ENCODE results near the gene ECHDC3.

Gene ECHDC3

GRCh38 chr10:11756766-11757315 lies 14.7 kb downstream of the ECHDC3 start:
- H3K9ac ChIP-seq (ENCODE audit: low read length) = peak overlapping the region; percentile 61
- no peak overlapping the region for H3K4me3 ChIP-seq (ENCODE audit: insufficient read depth in 1 of 2, low read depth in 1 of 2, low read length in 2 of 2)
- H2BK12ac ChIP-seq (ENCODE audit: low read length in 2 of 2) = no peak overlapping the region
- H3K79me1 ChIP-seq (replicated peaks; ENCODE audit: low read length, poor library complexity, severe bottlenecking) = no peaks in the 10 kb centered on the region
- H3K4me2 ChIP-seq (ENCODE audit: low read length, poor library complexity, severe bottlenecking) = no peak overlapping the region
- 82% methylated on average over 6 of the region's 11 CpGs for WGBS
- H2BK5ac ChIP-seq (ENCODE audit: low read depth, low read length, poor library complexity, severe bottlenecking) = no peak overlapping the region
- no peak overlapping the region for H3K27ac ChIP-seq (ENCODE audit: low read length, poor library complexity, severe bottlenecking)
- no peak overlapping the region for H3K14ac ChIP-seq (ENCODE audit: low read length in 2 of 2)
- no peak overlapping the region for H4K8ac ChIP-seq (ENCODE audit: low read length)
- H3K23ac ChIP-seq (ENCODE audit: low read length in 2 of 2) = no peak overlapping the region
- no peak overlapping the region for H4K91ac ChIP-seq (ENCODE audit: low read length)
- no peak overlapping the region for H2AFZ ChIP-seq (ENCODE audit: low read depth, low read length)
- no peak overlapping the region for H3K4ac ChIP-seq (ENCODE audit: low read depth in 1 of 2, low read length in 2 of 2)
- peaks cover 0 to 17% of the 10 kb centered on the region in 2 experiments for H3K27me3 ChIP-seq (ENCODE audit: control insufficient read depth in 1 of 2, insufficient read depth in 1 of 2, low read length in 2 of 2)
- no peaks in the 10 kb centered on the region for H3K9me3 ChIP-seq (ENCODE audit: control insufficient read depth, low read length)
- H3K36me3 ChIP-seq (ENCODE audit: control insufficient read depth in 1 of 2, insufficient read depth in 2 of 2, low read depth in 1 of 2, low read length in 2 of 2) = no peaks in the 10 kb centered on the region
- no peak overlapping the region for H3K18ac ChIP-seq (ENCODE audit: low read depth in 1 of 2, low read length in 2 of 2)
- H2AK5ac ChIP-seq (ENCODE audit: low read length, severe bottlenecking) = no peak overlapping the region
- no peak overlapping the region for H2BK120ac ChIP-seq (ENCODE audit: low read depth, low read length)
- DNase-seq = no peak
- H3K4me1 ChIP-seq (ENCODE audit: control insufficient read depth, insufficient read depth, low read depth, low read length) = peaks cover 2% of the 10 kb centered on the region
- H2BK15ac ChIP-seq (ENCODE audit: low read depth, poor library complexity, severe bottlenecking) = no peak overlapping the region

DNA sequence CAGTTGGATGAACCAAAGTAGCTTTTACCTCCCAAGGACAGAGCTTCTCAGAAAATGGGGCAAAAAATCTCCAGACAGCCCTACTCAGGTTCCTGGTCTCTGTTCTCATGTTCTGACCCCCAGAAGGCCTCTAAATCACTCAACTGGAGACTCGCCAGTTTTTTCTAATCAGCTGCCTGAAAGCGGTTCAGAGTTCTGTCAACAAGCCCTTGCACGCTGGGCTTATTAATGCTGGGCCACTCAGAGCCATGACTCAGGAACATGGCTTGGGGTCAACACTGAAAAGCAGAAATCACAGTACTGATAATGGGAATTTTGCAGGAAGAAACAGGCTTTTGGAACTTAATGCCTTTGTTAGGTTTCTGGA lies 15.3 kb downstream of the ECHDC3 start:
- peak overlapping the region; percentile 35 for H2BK15ac ChIP-seq (ENCODE audit: low read depth, poor library complexity, severe bottlenecking)
- H2AK5ac ChIP-seq (ENCODE audit: low read length, severe bottlenecking) = no peak overlapping the region
- no peak overlapping the region for H2BK12ac ChIP-seq (ENCODE audit: low read length in 2 of 2)
- no peaks in the 10 kb centered on the region for H3K36me3 ChIP-seq (ENCODE audit: control insufficient read depth in 1 of 2, insufficient read depth in 2 of 2, low read depth in 1 of 2, low read length in 2 of 2)
- DNase-seq = peak; percentile 88
- no peak overlapping the region for H2AFZ ChIP-seq (ENCODE audit: low read depth, low read length)
- no peak overlapping the region for H4K8ac ChIP-seq (ENCODE audit: low read length)
- H2BK5ac ChIP-seq (ENCODE audit: low read depth, low read length, poor library complexity, severe bottlenecking) = no peak overlapping the region
- no peaks in the 10 kb centered on the region for H3K79me1 ChIP-seq (replicated peaks; ENCODE audit: low read length, poor library complexity, severe bottlenecking)
- H3K27ac ChIP-seq (ENCODE audit: low read length, poor library complexity, severe bottlenecking) = peak overlapping the region; percentile 6
- peak overlapping the region in 1 of 2 experiments; percentile 41 for H3K18ac ChIP-seq (ENCODE audit: low read depth in 1 of 2, low read length in 2 of 2)
- H3K4me2 ChIP-seq (ENCODE audit: low read length, poor library complexity, severe bottlenecking) = no peak overlapping the region
- H3K14ac ChIP-seq (ENCODE audit: low read length in 2 of 2) = no peak overlapping the region
- peak overlapping the region in 1 of 2 experiments; percentile 9 for H3K4me3 ChIP-seq (ENCODE audit: insufficient read depth in 1 of 2, low read depth in 1 of 2, low read length in 2 of 2)
- H3K23ac ChIP-seq (ENCODE audit: low read length in 2 of 2) = no peak overlapping the region
- peaks cover 0 to 17% of the 10 kb centered on the region in 2 experiments for H3K27me3 ChIP-seq (ENCODE audit: control insufficient read depth in 1 of 2, insufficient read depth in 1 of 2, low read length in 2 of 2)
- H2BK120ac ChIP-seq (ENCODE audit: low read depth, low read length) = no peak overlapping the region
- H4K91ac ChIP-seq (ENCODE audit: low read length) = no peak overlapping the region
- no peak overlapping the region for H3K4ac ChIP-seq (ENCODE audit: low read depth in 1 of 2, low read length in 2 of 2)
- 19% methylated on average over 3 of the region's 3 CpGs for WGBS
- H3K4me1 ChIP-seq (ENCODE audit: control insufficient read depth, insufficient read depth, low read depth, low read length) = peaks cover 2% of the 10 kb centered on the region
- H3K9ac ChIP-seq (ENCODE audit: low read length) = peak overlapping the region; percentile 61
- no peaks in the 10 kb centered on the region for H3K9me3 ChIP-seq (ENCODE audit: control insufficient read depth, low read length)

DNA sequence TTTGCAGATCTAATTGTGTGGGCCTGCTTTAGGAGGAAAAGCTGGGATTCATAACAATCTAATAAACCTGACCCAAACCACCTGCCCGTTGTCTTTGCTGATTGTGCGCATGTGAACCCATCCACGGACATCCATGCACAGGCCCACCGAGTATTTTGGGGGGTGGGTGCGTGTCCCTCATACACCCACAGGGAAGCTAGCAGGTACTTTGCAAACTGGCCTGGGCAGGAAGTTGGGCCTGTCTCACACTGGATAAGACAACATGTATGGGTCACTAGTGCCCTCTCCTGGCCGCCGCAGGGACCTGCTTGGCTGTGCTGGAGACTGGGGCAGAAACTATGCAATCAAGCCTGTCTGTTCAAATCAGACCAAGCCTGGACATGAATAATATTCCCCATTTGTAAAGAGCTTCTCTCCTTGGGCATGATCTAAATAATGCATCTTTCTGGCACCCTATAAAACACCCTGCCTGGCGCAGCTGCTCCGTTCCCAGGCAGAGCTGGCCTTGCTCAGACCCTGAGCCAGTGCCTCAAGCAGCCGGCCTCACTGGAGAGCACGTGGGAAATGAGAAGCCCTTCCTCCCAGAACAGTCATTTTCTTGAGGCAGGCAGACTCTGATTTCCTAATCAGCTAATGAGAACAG lies 15.8 kb downstream of the ECHDC3 start:
- DNase-seq = peak; percentile 83
- H2BK5ac ChIP-seq (ENCODE audit: low read depth, low read length, poor library complexity, severe bottlenecking) = no peak overlapping the region
- peak overlapping the region in 1 of 2 experiments; percentile 9 for H3K4me3 ChIP-seq (ENCODE audit: insufficient read depth in 1 of 2, low read depth in 1 of 2, low read length in 2 of 2)
- peak overlapping the region; percentile 80 for H4K91ac ChIP-seq (ENCODE audit: low read length)
- no peak overlapping the region for H3K23ac ChIP-seq (ENCODE audit: low read length in 2 of 2)
- H3K36me3 ChIP-seq (ENCODE audit: control insufficient read depth in 1 of 2, insufficient read depth in 2 of 2, low read depth in 1 of 2, low read length in 2 of 2) = no peaks in the 10 kb centered on the region
- H3K27me3 ChIP-seq (ENCODE audit: control insufficient read depth in 1 of 2, insufficient read depth in 1 of 2, low read length in 2 of 2) = peaks cover 0 to 17% of the 10 kb centered on the region in 2 experiments
- no peak overlapping the region for H3K14ac ChIP-seq (ENCODE audit: low read length in 2 of 2)
- H3K4me2 ChIP-seq (ENCODE audit: low read length, poor library complexity, severe bottlenecking) = no peak overlapping the region
- H3K9ac ChIP-seq (ENCODE audit: low read length) = peak overlapping the region; percentile 61
- no peaks in the 10 kb centered on the region for H3K79me1 ChIP-seq (replicated peaks; ENCODE audit: low read length, poor library complexity, severe bottlenecking)
- H3K27ac ChIP-seq (ENCODE audit: low read length, poor library complexity, severe bottlenecking) = no peak overlapping the region
- peak overlapping the region; percentile 77 for H4K8ac ChIP-seq (ENCODE audit: low read length)
- peaks cover 2% of the 10 kb centered on the region for H3K4me1 ChIP-seq (ENCODE audit: control insufficient read depth, insufficient read depth, low read depth, low read length)
- WGBS = 21% methylated on average over 11 of the region's 11 CpGs
- no peak overlapping the region for H2AFZ ChIP-seq (ENCODE audit: low read depth, low read length)
- H3K9me3 ChIP-seq (ENCODE audit: control insufficient read depth, low read length) = no peaks in the 10 kb centered on the region
- H2BK15ac ChIP-seq (ENCODE audit: low read depth, poor library complexity, severe bottlenecking) = peak overlapping the region; percentile 35
- no peak overlapping the region for H3K4ac ChIP-seq (ENCODE audit: low read depth in 1 of 2, low read length in 2 of 2)
- H3K18ac ChIP-seq (ENCODE audit: low read depth in 1 of 2, low read length in 2 of 2) = peak overlapping the region in 1 of 2 experiments; percentile 64
- H2BK120ac ChIP-seq (ENCODE audit: low read depth, low read length) = peak overlapping the region; percentile 11
- no peak overlapping the region for H2AK5ac ChIP-seq (ENCODE audit: low read length, severe bottlenecking)
- H2BK12ac ChIP-seq (ENCODE audit: low read length in 2 of 2) = peak overlapping the region in 1 of 2 experiments; percentile 59

DNA sequence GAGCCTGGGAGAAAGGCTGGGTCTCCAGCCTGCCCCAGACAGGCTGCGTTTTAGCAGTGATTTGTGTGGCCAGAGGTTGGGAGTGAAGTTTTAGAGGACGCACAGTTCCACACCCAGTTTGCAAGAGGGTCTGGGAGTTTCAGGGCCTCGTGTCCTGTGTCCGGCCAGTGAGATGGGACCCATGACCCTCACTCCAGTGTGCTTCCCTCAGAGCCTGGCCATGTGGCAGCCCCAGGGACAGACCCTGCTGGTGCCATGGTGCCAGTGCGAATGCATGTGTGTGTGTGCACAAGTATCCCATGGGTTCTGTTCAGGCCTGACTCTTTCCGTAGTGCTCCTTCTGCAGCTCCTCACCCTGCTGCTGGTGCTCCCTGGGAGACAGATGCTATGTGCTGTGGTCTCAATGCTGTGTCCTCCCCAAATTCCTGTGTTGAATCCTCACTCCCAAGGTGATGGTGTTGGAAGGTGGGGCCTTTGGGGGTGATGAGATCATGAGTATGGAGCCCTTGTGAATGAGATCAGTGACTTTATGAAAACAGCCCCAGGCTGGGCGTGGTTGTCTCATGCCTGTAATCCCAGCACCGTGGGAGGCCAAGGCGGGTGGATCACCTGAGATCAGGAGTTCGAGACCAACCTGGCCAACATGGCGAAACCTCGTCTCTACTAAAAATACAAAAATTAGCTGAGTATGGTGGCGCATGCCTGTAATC lies 16.5 kb downstream of the ECHDC3 start:
- Histone ChIP-seq H3K23ac (ENCODE audit: low read length in 2 of 2) (no peak overlapping the region), H4K8ac (ENCODE audit: low read length) (peak overlapping the region; percentile 75), H3K4me1 (ENCODE audit: control insufficient read depth, insufficient read depth, low read depth, low read length) (peaks cover 2% of the 10 kb centered on the region), H3K9me3 (ENCODE audit: control insufficient read depth, low read length) (no peaks in the 10 kb centered on the region), H3K27me3 (ENCODE audit: control insufficient read depth in 1 of 2, insufficient read depth in 1 of 2, low read length in 2 of 2) (peaks cover 0 to 17% of the 10 kb centered on the region in 2 experiments), H3K14ac (ENCODE audit: low read length in 2 of 2) (no peak overlapping the region), H3K4ac (ENCODE audit: low read depth in 1 of 2, low read length in 2 of 2) (no peak overlapping the region), H2AK5ac (ENCODE audit: low read length, severe bottlenecking) (no peak overlapping the region), H3K79me1 (replicated peaks; ENCODE audit: low read length, poor library complexity, severe bottlenecking) (no peaks in the 10 kb centered on the region), H4K91ac (ENCODE audit: low read length) (peak overlapping the region; percentile 43), H3K4me3 (ENCODE audit: insufficient read depth in 1 of 2, low read depth in 1 of 2, low read length in 2 of 2) (no peak overlapping the region), H3K9ac (ENCODE audit: low read length) (peak overlapping the region; percentile 61), H3K18ac (ENCODE audit: low read depth in 1 of 2, low read length in 2 of 2) (peak overlapping the region in 1 of 2 experiments; percentile 64), H2BK12ac (ENCODE audit: low read length in 2 of 2) (peak overlapping the region; percentile 18 to 23), H2BK5ac (ENCODE audit: low read depth, low read length, poor library complexity, severe bottlenecking) (no peak overlapping the region), H2AFZ (ENCODE audit: low read depth, low read length) (no peak overlapping the region), H3K36me3 (ENCODE audit: control insufficient read depth in 1 of 2, insufficient read depth in 2 of 2, low read depth in 1 of 2, low read length in 2 of 2) (no peaks in the 10 kb centered on the region), H2BK15ac (ENCODE audit: low read depth, poor library complexity, severe bottlenecking) (no peak overlapping the region), H2BK120ac (ENCODE audit: low read depth, low read length) (peak overlapping the region; percentile 11), H3K27ac (ENCODE audit: low read length, poor library complexity, severe bottlenecking) (no peak overlapping the region), H3K4me2 (ENCODE audit: low read length, poor library complexity, severe bottlenecking) (no peak overlapping the region)
- DNase-seq = no peak
- WGBS = 91% methylated on average over 13 of the region's 13 CpGs
